IMR-90 (cell line): ENCODE data around the gene SNRPD2. TPM values are rescaled to one million over a fixed set of nuclear protein-coding genes. Genes with fewer than 3 reads are reported as not detected.

Experiments used
- ATAC-seq: fragments of 200-7000 bp; cut with Tn5 transposase; 2 replicates; pipeline ENCODE4 v1.9.1; 2020; ENCODE audit warnings: low read depth, mild to moderate bottlenecking, moderate library complexity
- BruUV-seq: library from RNA; stranded (reverse); fragments of 400-500 nt; replicated peaks from 2 replicates; lab custom pipeline; 2021; lab: Mats Ljungman, UMichigan
- CTCF ChIA-PET: fragments of 300-600 bp; formaldehyde crosslinking; extraction: SDS; loops from one replicate; lab custom pipeline; 2021; ENCODE audit warnings: antibody characterized with exemption; lab: Yijun Ruan, JAX
- POLR2A ChIA-PET: fragments of 300-600 bp; sonication (Branson Sonifier 250); formaldehyde crosslinking; loops from one replicate; lab custom pipeline; 2022; ENCODE audit warnings: antibody characterized with exemption; ENCODE audit not compliant: unreplicated experiment; lab: Charles Lee
- DNase-seq: peaks from one replicate; pipeline ENCODE4 v3.0.0; 2013
- H2AFZ ChIP-seq: replicated peaks from 2 replicates; pipeline ENCODE3; 2013; ENCODE audit warnings: low read length, mild to moderate bottlenecking; ENCODE audit not compliant: poor library complexity
- H2AK5ac ChIP-seq: 2 replicates; pipeline ENCODE4 v1.6.1; 2013; ENCODE audit warnings: low read depth, low read length, inconsistent platforms
- H2AK9ac ChIP-seq: replicated peaks from 2 replicates; pipeline ENCODE3; 2013; ENCODE audit warnings: mild to moderate bottlenecking, low read depth, low read length, moderate library complexity; ENCODE audit not compliant: poor library complexity
- H2BK120ac ChIP-seq: 2 replicates; pipeline ENCODE4 v1.6.1; 2013; ENCODE audit warnings: low read depth, low read length, inconsistent platforms
- H2BK15ac ChIP-seq: 3 replicates; pipeline ENCODE4 v1.6.1; 2013; ENCODE audit warnings: low read depth, low read length, inconsistent platforms
- H2BK20ac ChIP-seq: 2 replicates; pipeline ENCODE4 v1.6.1; 2013; ENCODE audit warnings: low read depth, mild to moderate bottlenecking, inconsistent platforms, low read length, moderate library complexity
- H2BK5ac ChIP-seq: 2 replicates; pipeline ENCODE4 v1.6.1; 2013; ENCODE audit warnings: mild to moderate bottlenecking, low read depth, low read length, inconsistent platforms; ENCODE audit not compliant: poor library complexity, severe bottlenecking
- H3K14ac ChIP-seq: replicated peaks from 2 replicates; pipeline ENCODE4 v1.6.1; 2013; ENCODE audit warnings: low read depth, low read length, inconsistent platforms
- H3K18ac ChIP-seq: 2 replicates; pipeline ENCODE4 v1.6.1; 2013; ENCODE audit warnings: low read depth, low read length, control low read depth
- H3K23ac ChIP-seq: 2 replicates; pipeline ENCODE4 v1.6.1; 2013; ENCODE audit warnings: low read depth, low read length, inconsistent platforms
- H3K27ac ChIP-seq: 2 replicates; pipeline ENCODE4 v1.5.1; 2013; ENCODE audit warnings: mild to moderate bottlenecking, control low read depth, low read length; ENCODE audit not compliant: insufficient read depth
- H3K27me3 ChIP-seq: 2 replicates; pipeline ENCODE4 v1.6.1; 2013; ENCODE audit warnings: low read length; ENCODE audit not compliant: control insufficient read depth, insufficient read depth
- H3K36me3 ChIP-seq: 2 replicates; pipeline ENCODE4 v1.6.1; 2013; ENCODE audit warnings: low read length, mixed read lengths; ENCODE audit not compliant: control insufficient read depth, insufficient read depth
- H3K4ac ChIP-seq: 2 replicates; pipeline ENCODE4 v1.6.1; 2013; ENCODE audit warnings: low read depth, low read length, inconsistent platforms
- H3K4me1 ChIP-seq: 2 replicates; pipeline ENCODE4 v1.6.1; 2013; ENCODE audit warnings: low read length, mixed read lengths; ENCODE audit not compliant: control insufficient read depth, insufficient read depth
- H3K4me2 ChIP-seq: 2 replicates; pipeline ENCODE4 v1.6.1; 2013; ENCODE audit warnings: low read depth, mild to moderate bottlenecking, control low read depth, low read length, moderate library complexity
- H3K4me3 ChIP-seq: 2 replicates; pipeline ENCODE4 v1.5.1; 2013; ENCODE audit warnings: low read depth, mild to moderate bottlenecking, control low read depth, low read length, moderate library complexity; ENCODE audit not compliant: insufficient read depth
- H3K56ac ChIP-seq: 2 replicates; pipeline ENCODE4 v1.6.1; 2013; ENCODE audit warnings: low read length, inconsistent platforms; ENCODE audit not compliant: insufficient read depth; ENCODE audit errors: extremely low read depth
- H3K79me1 ChIP-seq, 2 experiments: 2 replicates each; pipeline ENCODE4 v1.6.1; 2013; ENCODE audit warnings: low read length in 2 of 2, inconsistent platforms in 1 of 2, low read depth in 1 of 2
- H3K9ac ChIP-seq: 2 replicates; pipeline ENCODE4 v1.6.1; 2013; ENCODE audit warnings: low read depth, low read length, control low read depth
- H3K9me1 ChIP-seq: 2 replicates; pipeline ENCODE4 v1.6.1; 2013; ENCODE audit warnings: low read length, inconsistent platforms; ENCODE audit not compliant: insufficient read depth
- H3K9me3 ChIP-seq: 2 replicates; pipeline ENCODE4 v1.6.1; 2013; ENCODE audit warnings: low read length; ENCODE audit not compliant: control insufficient read depth, insufficient read depth
- H4K20me1 ChIP-seq: 2 replicates; pipeline ENCODE4 v1.6.1; 2013; ENCODE audit warnings: low read length, inconsistent platforms; ENCODE audit not compliant: insufficient read depth
- H4K5ac ChIP-seq: 2 replicates; pipeline ENCODE4 v1.6.1; 2013; ENCODE audit warnings: mild to moderate bottlenecking, low read depth, low read length, control low read depth
- H4K8ac ChIP-seq, 2 experiments: 2 replicates each; pipeline ENCODE4 v1.6.1; 2013; ENCODE audit warnings: low read depth in 2 of 2, low read length in 2 of 2, control low read depth in 1 of 2, inconsistent platforms in 1 of 2
- H4K91ac ChIP-seq: 2 replicates; pipeline ENCODE4 v1.6.1; 2013; ENCODE audit warnings: low read depth, low read length, inconsistent platforms; ENCODE audit not compliant: insufficient read depth
- BHLHE40 ChIP-seq: fragments of 150-350 bp; IDR thresholded peaks from 2 replicates; pipeline ENCODE4 v1.6.1; 2016; ENCODE audit warnings: mild to moderate bottlenecking, low read depth, low read length
- CEBPB ChIP-seq: IDR thresholded peaks from 2 replicates; pipeline ENCODE4 v1.6.1; 2012; ENCODE audit warnings: low read depth, low read length, improper control_type of control experiment
- CHD1 ChIP-seq: IDR thresholded peaks from 2 replicates; pipeline ENCODE4 v1.6.1; 2012; ENCODE audit warnings: low read depth, low read length, improper control_type of control experiment
- CTCF ChIP-seq: conservative IDR thresholded peaks from 2 replicates; pipeline ENCODE4 v1.5.1; 2012; ENCODE audit warnings: mild to moderate bottlenecking, low read depth, low read length, improper control_type of control experiment
- FOS ChIP-seq: fragments of 150-350 bp; IDR thresholded peaks from 2 replicates; pipeline ENCODE4 v1.6.1; 2016; ENCODE audit warnings: low read depth, low read length
- MAFK ChIP-seq: IDR thresholded peaks from 2 replicates; pipeline ENCODE4 v1.6.1; 2012; ENCODE audit warnings: low read depth, low read length, improper control_type of control experiment
- MAZ ChIP-seq: IDR thresholded peaks from 2 replicates; pipeline ENCODE4 v1.6.1; 2012; ENCODE audit warnings: low read depth, mild to moderate bottlenecking, low read length, improper control_type of control experiment, moderate library complexity, borderline replicate concordance
- MXI1 ChIP-seq: IDR thresholded peaks from 2 replicates; pipeline ENCODE4 v1.6.1; 2012; ENCODE audit warnings: low read depth, mild to moderate bottlenecking, low read length, moderate library complexity, borderline replicate concordance
- NFE2L2 ChIP-seq: fragments of 150-350 bp; IDR thresholded peaks from 2 replicates; pipeline ENCODE4 v1.6.1; 2016; ENCODE audit warnings: low read depth, mild to moderate bottlenecking, low read length
- POLR2A ChIP-seq: IDR thresholded peaks from 2 replicates; pipeline ENCODE4 v1.6.1; 2012; ENCODE audit warnings: mild to moderate bottlenecking, low read depth, low read length
- RAD21 ChIP-seq: IDR thresholded peaks from 2 replicates; pipeline ENCODE4 v1.6.1; 2012; ENCODE audit warnings: low read length, improper control_type of control experiment
- RCOR1 ChIP-seq: IDR thresholded peaks from 2 replicates; pipeline ENCODE4 v1.6.1; 2012; ENCODE audit warnings: mild to moderate bottlenecking, low read length, improper control_type of control experiment; ENCODE audit not compliant: insufficient replicate concordance
- RFX5 ChIP-seq: IDR thresholded peaks from 2 replicates; pipeline ENCODE4 v1.8.0; 2012; ENCODE audit warnings: low read depth, mild to moderate bottlenecking, low read length, moderate library complexity
- SMC3 ChIP-seq: fragments of 150-350 bp; IDR thresholded peaks from 2 replicates; pipeline ENCODE4 v1.6.1; 2016; ENCODE audit warnings: low read depth, mild to moderate bottlenecking, antibody characterized with exemption, low read length, moderate library complexity
- WGBS, 2 experiments: methylation state at CpG; one replicate each; pipeline versions ENCODE4 v1.1.5 to v1.1.7; 2013; ENCODE audit warnings: missing lambda C conversion rate in 2 of 2; ENCODE audit not compliant: insufficient read length in 1 of 2; ENCODE audit errors: extremely low coverage in 2 of 2; 5-methylcytosine and 5-hydroxymethylcytosine counted together
- dilution Hi-C: fragments of 300-500 bp; cut with HindIII; formaldehyde crosslinking; loops from one replicate; pipeline ENCODE4 v1.14.3; 2018; ENCODE audit warnings: low sequenced_read_pairs; ENCODE audit not compliant: unreplicated experiment
- in situ Hi-C: fragments of 300-500 bp; cut with MboI; formaldehyde crosslinking; loops from 3 replicates; pipeline ENCODE4 v1.14.3; 2019; ENCODE audit warnings: low sequenced_read_pairs, inconsistent platforms, mixed read lengths
- intact Hi-C: fragments of 100-400 bp; cut with micrococcal nuclease; formaldehyde crosslinking; loops from 2 replicates; pipeline ENCODE4 v1.10.0; 2022
- polyA plus RNA-seq, 3 experiments: library from polyadenylated mRNA; depleted of rRNA; stranded (reverse); fragments of >200 nt; gene quantifications; 2 replicates each; pipeline ENCODE4 v1.2.3, GENCODE V29; 2012; ENCODE audit warnings: low replicate concordance in 1 of 3
- total RNA-seq: library from RNA; depleted of rRNA; stranded (reverse); fragments of >200 nt; gene quantifications from 2 replicates; pipeline ENCODE4 v1.2.3, GENCODE V29; 2012
- TF ChIP-seq, protein P1 (sequence below): fragments of 150-350 bp; IDR thresholded peaks from 2 replicates; pipeline ENCODE4 v1.6.1; 2017; ENCODE audit warnings: mild to moderate bottlenecking, antibody characterized with exemption, low read length, low read depth
- TF ChIP-seq, protein P2 (sequence below): fragments of 150-350 bp; IDR thresholded peaks from 2 replicates; pipeline ENCODE4 v1.6.1; 2016; ENCODE audit warnings: low read depth, mild to moderate bottlenecking, low read length, moderate library complexity, borderline replicate concordance

The SNRPD2 gene
- total and polyA plus RNA-seq, 2 of the 4 experiments (the other 2 are of a cell fraction), result 587 to 877 TPM

DNA sequence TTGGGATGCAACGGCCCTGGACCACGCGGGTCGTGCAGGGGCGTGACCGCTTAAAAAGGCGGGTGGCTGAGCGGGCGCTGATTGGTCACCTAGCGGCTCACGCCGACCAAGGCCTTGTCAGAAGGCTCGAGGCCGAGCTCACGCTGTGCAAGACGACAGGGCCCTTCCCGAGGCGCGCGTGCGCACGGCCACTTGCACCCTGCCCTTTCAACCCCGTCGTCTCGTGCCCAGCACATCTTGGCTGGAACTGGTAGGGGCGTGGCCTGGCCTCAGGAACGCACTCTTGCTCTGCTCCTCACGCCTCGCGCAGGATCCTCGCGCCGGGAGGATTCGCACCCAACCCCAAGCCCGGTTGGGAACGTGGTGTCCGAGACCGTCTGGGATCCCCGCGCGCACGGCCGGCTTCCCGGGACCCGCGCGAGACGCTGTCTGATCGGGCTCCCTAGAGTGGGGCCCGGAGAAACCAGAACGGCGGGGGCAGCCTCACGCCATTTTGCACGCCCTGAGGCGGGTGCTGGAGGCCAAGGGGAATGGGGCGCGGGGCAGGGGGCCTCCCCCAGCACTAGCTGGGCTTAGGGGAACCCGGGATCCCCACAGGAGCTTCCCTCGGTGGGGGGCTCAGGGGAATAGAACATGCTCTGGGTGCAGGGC is 41.5 kb upstream of the SNRPD2 start, which contains the start of gene MEIOSIN:
Gene MEIOSIN, plus strand, starts transcription at position 280 of the 651 bp plus-strand sequence. CDS start 1,938 bp downstream, outside the sequence.
- no TSS peak for BruUV-seq
- intact Hi-C loops (no loop called here), in situ Hi-C loops (no loop called here), dilution Hi-C loops (no loop called here)
- no peak for TF ChIP-seq MAFK
- TF ChIP-seq POLR2A, result no peak
- no peak for TF ChIP-seq MAZ
- TF ChIP-seq, protein P1, sequence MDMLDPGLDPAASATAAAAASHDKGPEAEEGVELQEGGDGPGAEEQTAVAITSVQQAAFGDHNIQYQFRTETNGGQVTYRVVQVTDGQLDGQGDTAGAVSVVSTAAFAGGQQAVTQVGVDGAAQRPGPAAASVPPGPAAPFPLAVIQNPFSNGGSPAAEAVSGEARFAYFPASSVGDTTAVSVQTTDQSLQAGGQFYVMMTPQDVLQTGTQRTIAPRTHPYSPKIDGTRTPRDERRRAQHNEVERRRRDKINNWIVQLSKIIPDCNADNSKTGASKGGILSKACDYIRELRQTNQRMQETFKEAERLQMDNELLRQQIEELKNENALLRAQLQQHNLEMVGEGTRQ, result no peak
- no peak for TF ChIP-seq BHLHE40
- no peak for TF ChIP-seq FOS
- TF ChIP-seq RFX5, result no peak
- no peak for TF ChIP-seq NFE2L2
- no peak for TF ChIP-seq RCOR1
- no peak for TF ChIP-seq SMC3
- TF ChIP-seq MXI1, result no peak
- TF ChIP-seq CTCF, result no peak
- no peak for TF ChIP-seq CEBPB
- no peak for TF ChIP-seq CHD1
- TF ChIP-seq, protein P2, sequence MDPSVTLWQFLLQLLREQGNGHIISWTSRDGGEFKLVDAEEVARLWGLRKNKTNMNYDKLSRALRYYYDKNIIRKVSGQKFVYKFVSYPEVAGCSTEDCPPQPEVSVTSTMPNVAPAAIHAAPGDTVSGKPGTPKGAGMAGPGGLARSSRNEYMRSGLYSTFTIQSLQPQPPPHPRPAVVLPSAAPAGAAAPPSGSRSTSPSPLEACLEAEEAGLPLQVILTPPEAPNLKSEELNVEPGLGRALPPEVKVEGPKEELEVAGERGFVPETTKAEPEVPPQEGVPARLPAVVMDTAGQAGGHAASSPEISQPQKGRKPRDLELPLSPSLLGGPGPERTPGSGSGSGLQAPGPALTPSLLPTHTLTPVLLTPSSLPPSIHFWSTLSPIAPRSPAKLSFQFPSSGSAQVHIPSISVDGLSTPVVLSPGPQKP, result no peak
- no peak for TF ChIP-seq RAD21
- no peak within 1 kb of the TSS for H2AK5ac ChIP-seq
- no peak within 1 kb of the TSS for H3K9ac ChIP-seq
- DNase-seq, result no peak
- 91% methylated on average over 36 of the region's 59 CpGs; no CpG with 5 or more reads in 1 of the 2 experiments for WGBS, 2 experiments
- H2BK20ac ChIP-seq, result no peak within 1 kb of the TSS
- no peak within 1 kb of the TSS for H2BK5ac ChIP-seq
- H4K91ac ChIP-seq, result no peak within 1 kb of the TSS
- H2AFZ ChIP-seq, result no peak within 1 kb of the TSS
- H3K4me3 ChIP-seq, result no peak within 1 kb of the TSS
- no peak within 1 kb of the TSS for H4K8ac ChIP-seq
- CTCF ChIA-PET, result no interaction called here
- H3K9me3 ChIP-seq, result no peaks in the 10 kb centered on the region
- no peaks in the 10 kb centered on the region for H4K20me1 ChIP-seq
- no peak within 1 kb of the TSS for H2BK15ac ChIP-seq
- H3K9me1 ChIP-seq, result peaks cover under 1% of the 10 kb centered on the region; the same call in 1 of the 2 replicates
- H2BK120ac ChIP-seq, result no peak within 1 kb of the TSS
- H3K23ac ChIP-seq, result no peak within 1 kb of the TSS
- no peak within 1 kb of the TSS for H3K14ac ChIP-seq
- no peak within 1 kb of the TSS for H3K4ac ChIP-seq
- no peak within 1 kb of the TSS for H3K27ac ChIP-seq
- no peak within 1 kb of the TSS for H3K4me2 ChIP-seq
- POLR2A ChIA-PET, result interaction anchor here (0.6 kb wide), 1 partner anchor 225 kb away, joined by 3 read pairs; no protein-coding TSS in a partner anchor
- H3K18ac ChIP-seq, result no peak within 1 kb of the TSS
- peaks cover 16 to 23% of the 10 kb centered on the region in 2 experiments for H3K79me1 ChIP-seq
- H3K4me1 ChIP-seq, result peaks cover 3% of the 10 kb centered on the region; the same call in 1 of the 2 replicates
- no peak for ATAC-seq
- no peak within 1 kb of the TSS for H2AK9ac ChIP-seq
- H3K27me3 ChIP-seq, result no peaks in the 10 kb centered on the region
- no peaks in the 10 kb centered on the region for H3K36me3 ChIP-seq
- no peak within 1 kb of the TSS for H4K5ac ChIP-seq
- no peak within 1 kb of the TSS for H3K56ac ChIP-seq
